Neural cell (in vitro differentiated cells): ENCODE data around the gene SLCO2A1. TPM values are rescaled to one million over a fixed set of nuclear protein-coding genes. Genes with fewer than 3 reads are reported as not detected.

Source experiments
- H2AFZ ChIP-seq: fragments of 200-600, 300-800 bp; sonication (generic), shearing (Covaris generic); 2 replicates; pipeline ENCODE4 v1.6.0; 2014; ENCODE audit warnings: low read depth, mild to moderate bottlenecking, antibody characterized with exemption, low read length, moderate library complexity
- H3F3A ChIP-seq: fragments of 200-600 bp; shearing (Covaris generic); 2 replicates; pipeline ENCODE4 v1.6.1; 2016; ENCODE audit warnings: mild to moderate bottlenecking, moderate library complexity, mixed read lengths, antibody characterized with exemption, low read length; ENCODE audit not compliant: insufficient read depth, poor library complexity, severe bottlenecking
- H3K27ac ChIP-seq: fragments of 200-600, 300-800 bp; sonication (generic), shearing (Covaris generic); 2 replicates; pipeline ENCODE4 v1.5.1; 2014; ENCODE audit warnings: mild to moderate bottlenecking, low read length, moderate library complexity
- H3K27me3 ChIP-seq: fragments of 300-800, 200-600 bp; sonication (generic), shearing (Covaris generic); 2 replicates; pipeline ENCODE4 v1.6.0; 2014; ENCODE audit warnings: mild to moderate bottlenecking, low read depth, low read length, moderate library complexity; ENCODE audit not compliant: insufficient read depth
- H3K36me3 ChIP-seq: fragments of 300-800, 200-600 bp; sonication (generic), shearing (Covaris generic); 2 replicates; pipeline ENCODE4 v1.5.1; 2014; ENCODE audit warnings: mild to moderate bottlenecking, antibody characterized with exemption, low read length, moderate library complexity; ENCODE audit not compliant: insufficient read depth
- H3K4me2 ChIP-seq: fragments of 300-800, 200-600 bp; sonication (generic), shearing (Covaris generic); 2 replicates; pipeline ENCODE4 v1.6.0; 2014; ENCODE audit warnings: mild to moderate bottlenecking, low read length
- H3K4me3 ChIP-seq: fragments of 300-800, 200-600 bp; sonication (generic), shearing (Covaris generic); 2 replicates; pipeline ENCODE4 v1.5.1; 2014; ENCODE audit warnings: mild to moderate bottlenecking, low read length, moderate library complexity
- H3K79me2 ChIP-seq: fragments of 200-600 bp; shearing (Covaris generic); replicated peaks from 2 replicates; pipeline ENCODE4 v1.6.0; 2014; ENCODE audit warnings: mild to moderate bottlenecking, low read length, moderate library complexity; ENCODE audit not compliant: insufficient read depth
- H3K9ac ChIP-seq: fragments of 300-800, 200-600 bp; sonication (generic), shearing (Covaris generic); 2 replicates; pipeline ENCODE4 v1.6.1; 2016; ENCODE audit warnings: mild to moderate bottlenecking, low read length, mixed read lengths
- H3K9me2 ChIP-seq: fragments of 200-600 bp; shearing (Covaris generic); 2 replicates; pipeline ENCODE4 v1.6.1; 2016; ENCODE audit warnings: mild to moderate bottlenecking, low read length, mixed read lengths; ENCODE audit not compliant: insufficient read depth
- H3K9me3 ChIP-seq: fragments of 200-600, 300-800 bp; sonication (generic), shearing (Covaris generic); 2 replicates; pipeline ENCODE4 v1.6.1; 2016; ENCODE audit warnings: mild to moderate bottlenecking, mixed run types, low read length, moderate library complexity, mixed read lengths
- H4K20me1 ChIP-seq: fragments of 200-600 bp; shearing (Covaris generic); 2 replicates; pipeline ENCODE4 v1.6.1; 2016; ENCODE audit warnings: mild to moderate bottlenecking, mixed run types; ENCODE audit not compliant: insufficient read depth
- EP300 ChIP-seq: fragments of 450-650 bp; conservative IDR thresholded peaks from 2 replicates; pipeline ENCODE4 v1.6.1; 2014; ENCODE audit warnings: antibody characterized with exemption, mild to moderate bottlenecking, moderate library complexity; ENCODE audit not compliant: poor library complexity, severe bottlenecking
- EZH2 ChIP-seq: fragments of 200-600, 300-800 bp; shearing (Covaris generic), sonication (generic); IDR thresholded peaks from 2 replicates; pipeline ENCODE4 v1.6.1; 2014; ENCODE audit warnings: antibody characterized with exemption, low read length, borderline replicate concordance, mild to moderate bottlenecking; ENCODE audit not compliant: insufficient read depth, poor library complexity, severe bottlenecking
- MXI1 ChIP-seq: fragments of 450-650 bp; conservative IDR thresholded peaks from 2 replicates; pipeline ENCODE4 v1.6.1; 2014; ENCODE audit warnings: antibody characterized with exemption, mild to moderate bottlenecking; ENCODE audit not compliant: poor library complexity, severe bottlenecking
- POLR2AphosphoS5 ChIP-seq: IDR thresholded peaks from 2 replicates; pipeline ENCODE4 v1.6.1; 2012
- RAD21 ChIP-seq: fragments of 450-650 bp; conservative IDR thresholded peaks from 2 replicates; pipeline ENCODE4 v1.6.1; 2014; ENCODE audit warnings: antibody characterized with exemption, mild to moderate bottlenecking, moderate library complexity
- SMC3 ChIP-seq: fragments of 450-650 bp; conservative IDR thresholded peaks from 2 replicates; pipeline ENCODE4 v1.6.1; 2014; ENCODE audit warnings: antibody characterized with exemption, mild to moderate bottlenecking, moderate library complexity; ENCODE audit not compliant: poor library complexity
- TAF1 ChIP-seq: IDR thresholded peaks from 2 replicates; pipeline ENCODE4 v1.6.1; 2012; ENCODE audit warnings: low read depth
- polyA plus RNA-seq: library from polyadenylated mRNA; depleted of rRNA; stranded (reverse); fragments of >200 nt; gene quantifications from 2 replicates; pipeline ENCODE4 v1.2.3, GENCODE V29; 2014
- TF ChIP-seq, protein P1 (sequence below): fragments of 450-650 bp; IDR thresholded peaks from 2 replicates; pipeline ENCODE4 v1.5.1; 2014; ENCODE audit warnings: antibody characterized with exemption, mild to moderate bottlenecking, moderate library complexity; ENCODE audit not compliant: poor library complexity, severe bottlenecking
- TF ChIP-seq, protein P2 (sequence below): IDR thresholded peaks from 2 replicates; pipeline ENCODE4 v1.6.1; 2012; ENCODE audit warnings: borderline replicate concordance

The SLCO2A1 gene
- polyA plus RNA-seq, 1 donor from 2014 or later: not detected

DNA sequence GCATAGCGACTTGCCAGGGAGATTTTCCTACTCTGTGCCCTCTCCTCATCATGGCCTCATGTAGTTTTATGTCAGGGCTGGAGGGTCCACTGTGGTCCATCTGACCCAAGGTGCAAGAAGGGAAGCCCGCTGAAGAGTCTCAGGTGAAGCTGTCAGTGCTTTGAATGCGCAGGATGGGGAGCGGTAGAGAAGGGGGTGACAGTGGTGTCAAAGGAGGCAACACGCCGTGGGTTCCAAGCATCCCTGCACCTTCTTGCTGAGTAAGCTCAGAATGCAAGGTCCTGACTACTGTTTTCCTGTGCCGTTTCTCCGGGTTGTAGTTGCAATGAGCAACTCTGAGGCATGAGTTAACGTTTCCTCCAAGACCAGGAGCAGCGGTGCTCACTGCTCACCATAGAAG lies 89.2 kb downstream of the SLCO2A1 start:
- no peaks in the 10 kb centered on the region for H3K27me3 ChIP-seq
- no peaks in the 10 kb centered on the region for H3K79me2 ChIP-seq
- no peaks in the 10 kb centered on the region for H4K20me1 ChIP-seq
- H3K4me2 ChIP-seq: no peak overlapping the region
- no peaks in the 10 kb centered on the region for H3K9me3 ChIP-seq
- TF ChIP-seq POLR2AphosphoS5: no peak
- no peak for TF ChIP-seq MXI1
- TF ChIP-seq SMC3: no peak
- H3F3A ChIP-seq: no peaks in the 10 kb centered on the region
- H3K9ac ChIP-seq: no peak overlapping the region
- no peak overlapping the region for H3K4me3 ChIP-seq
- H3K27ac ChIP-seq: no peak overlapping the region
- H3K36me3 ChIP-seq: no peaks in the 10 kb centered on the region
- no peak overlapping the region for H2AFZ ChIP-seq
- H3K9me2 ChIP-seq: no peaks in the 10 kb centered on the region

DNA sequence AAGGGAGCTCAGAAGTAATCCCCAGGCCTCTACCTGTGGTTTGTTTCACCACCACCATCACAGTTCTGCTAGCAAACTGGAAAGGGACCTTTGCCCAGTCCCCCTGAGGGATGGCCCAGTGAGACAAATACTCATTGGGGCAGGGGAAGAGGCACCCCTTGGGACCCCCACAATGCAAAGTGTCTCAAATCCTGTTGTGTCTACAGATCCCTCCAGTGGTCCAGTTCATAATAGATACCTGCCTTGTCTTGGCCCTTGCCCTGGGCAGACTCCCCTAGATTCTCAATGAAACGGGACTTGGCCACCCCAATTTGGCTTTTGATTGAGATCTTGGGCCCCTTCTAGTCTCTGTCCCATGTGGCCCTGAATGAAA lies 90.3 kb downstream of the SLCO2A1 start:
- Histone ChIP-seq H3K9me3 (no peaks in the 10 kb centered on the region), H3F3A (no peaks in the 10 kb centered on the region), H4K20me1 (no peaks in the 10 kb centered on the region), H3K36me3 (no peaks in the 10 kb centered on the region), H3K9me2 (no peaks in the 10 kb centered on the region), H2AFZ (no peak overlapping the region), H3K4me3 (no peak overlapping the region), H3K27ac (no peak overlapping the region), H3K9ac (no peak overlapping the region), H3K79me2 (no peaks in the 10 kb centered on the region), H3K27me3 (no peaks in the 10 kb centered on the region), H3K4me2 (no peak overlapping the region)
- no peak for TF ChIP-seq SMC3
- no peak for TF ChIP-seq MXI1
- no peak for TF ChIP-seq POLR2AphosphoS5
- TF ChIP-seq TAF1: no peak
- no peak for TF ChIP-seq RAD21
- TF ChIP-seq, protein P1, sequence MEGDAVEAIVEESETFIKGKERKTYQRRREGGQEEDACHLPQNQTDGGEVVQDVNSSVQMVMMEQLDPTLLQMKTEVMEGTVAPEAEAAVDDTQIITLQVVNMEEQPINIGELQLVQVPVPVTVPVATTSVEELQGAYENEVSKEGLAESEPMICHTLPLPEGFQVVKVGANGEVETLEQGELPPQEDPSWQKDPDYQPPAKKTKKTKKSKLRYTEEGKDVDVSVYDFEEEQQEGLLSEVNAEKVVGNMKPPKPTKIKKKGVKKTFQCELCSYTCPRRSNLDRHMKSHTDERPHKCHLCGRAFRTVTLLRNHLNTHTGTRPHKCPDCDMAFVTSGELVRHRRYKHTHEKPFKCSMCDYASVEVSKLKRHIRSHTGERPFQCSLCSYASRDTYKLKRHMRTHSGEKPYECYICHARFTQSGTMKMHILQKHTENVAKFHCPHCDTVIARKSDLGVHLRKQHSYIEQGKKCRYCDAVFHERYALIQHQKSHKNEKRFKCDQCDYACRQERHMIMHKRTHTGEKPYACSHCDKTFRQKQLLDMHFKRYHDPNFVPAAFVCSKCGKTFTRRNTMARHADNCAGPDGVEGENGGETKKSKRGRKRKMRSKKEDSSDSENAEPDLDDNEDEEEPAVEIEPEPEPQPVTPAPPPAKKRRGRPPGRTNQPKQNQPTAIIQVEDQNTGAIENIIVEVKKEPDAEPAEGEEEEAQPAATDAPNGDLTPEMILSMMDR: no peak
- no peak for TF ChIP-seq EP300
- no peak for TF ChIP-seq EZH2
- TF ChIP-seq, protein P2, sequence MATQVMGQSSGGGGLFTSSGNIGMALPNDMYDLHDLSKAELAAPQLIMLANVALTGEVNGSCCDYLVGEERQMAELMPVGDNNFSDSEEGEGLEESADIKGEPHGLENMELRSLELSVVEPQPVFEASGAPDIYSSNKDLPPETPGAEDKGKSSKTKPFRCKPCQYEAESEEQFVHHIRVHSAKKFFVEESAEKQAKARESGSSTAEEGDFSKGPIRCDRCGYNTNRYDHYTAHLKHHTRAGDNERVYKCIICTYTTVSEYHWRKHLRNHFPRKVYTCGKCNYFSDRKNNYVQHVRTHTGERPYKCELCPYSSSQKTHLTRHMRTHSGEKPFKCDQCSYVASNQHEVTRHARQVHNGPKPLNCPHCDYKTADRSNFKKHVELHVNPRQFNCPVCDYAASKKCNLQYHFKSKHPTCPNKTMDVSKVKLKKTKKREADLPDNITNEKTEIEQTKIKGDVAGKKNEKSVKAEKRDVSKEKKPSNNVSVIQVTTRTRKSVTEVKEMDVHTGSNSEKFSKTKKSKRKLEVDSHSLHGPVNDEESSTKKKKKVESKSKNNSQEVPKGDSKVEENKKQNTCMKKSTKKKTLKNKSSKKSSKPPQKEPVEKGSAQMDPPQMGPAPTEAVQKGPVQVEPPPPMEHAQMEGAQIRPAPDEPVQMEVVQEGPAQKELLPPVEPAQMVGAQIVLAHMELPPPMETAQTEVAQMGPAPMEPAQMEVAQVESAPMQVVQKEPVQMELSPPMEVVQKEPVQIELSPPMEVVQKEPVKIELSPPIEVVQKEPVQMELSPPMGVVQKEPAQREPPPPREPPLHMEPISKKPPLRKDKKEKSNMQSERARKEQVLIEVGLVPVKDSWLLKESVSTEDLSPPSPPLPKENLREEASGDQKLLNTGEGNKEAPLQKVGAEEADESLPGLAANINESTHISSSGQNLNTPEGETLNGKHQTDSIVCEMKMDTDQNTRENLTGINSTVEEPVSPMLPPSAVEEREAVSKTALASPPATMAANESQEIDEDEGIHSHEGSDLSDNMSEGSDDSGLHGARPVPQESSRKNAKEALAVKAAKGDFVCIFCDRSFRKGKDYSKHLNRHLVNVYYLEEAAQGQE: no peak
